GM19328 (cell line): ENCODE measurements around the gene SPTB.

Experiments
- ATAC-seq: cut with Tn5 transposase; IDR thresholded peaks from one replicate; pipeline ENCODE4 v1.9.1; 2021; ENCODE audit warnings: mild to moderate bottlenecking, moderate library complexity; ENCODE audit not compliant: unreplicated experiment

The SPTB gene

DNA sequence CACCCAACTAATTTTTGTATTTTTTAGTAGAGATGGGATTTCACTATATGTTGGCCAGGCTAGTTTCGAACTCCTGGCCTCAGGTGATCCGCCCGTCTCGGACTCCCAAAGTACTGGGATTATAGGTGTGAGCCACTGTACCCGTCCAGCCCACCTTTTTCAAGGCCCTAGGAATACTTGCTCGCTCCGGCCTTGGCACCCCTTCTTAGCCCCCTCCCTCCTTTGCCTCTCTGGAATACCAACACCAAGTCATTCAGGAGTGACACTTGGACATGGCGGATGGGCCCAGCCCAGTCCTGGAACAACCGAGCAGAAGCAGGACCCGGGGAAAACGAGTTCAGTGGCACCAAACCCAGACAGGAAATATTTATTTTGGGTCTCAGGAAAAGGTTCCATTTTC is 146.4 kb downstream of the SPTB start:
- no peak for ATAC-seq

DNA sequence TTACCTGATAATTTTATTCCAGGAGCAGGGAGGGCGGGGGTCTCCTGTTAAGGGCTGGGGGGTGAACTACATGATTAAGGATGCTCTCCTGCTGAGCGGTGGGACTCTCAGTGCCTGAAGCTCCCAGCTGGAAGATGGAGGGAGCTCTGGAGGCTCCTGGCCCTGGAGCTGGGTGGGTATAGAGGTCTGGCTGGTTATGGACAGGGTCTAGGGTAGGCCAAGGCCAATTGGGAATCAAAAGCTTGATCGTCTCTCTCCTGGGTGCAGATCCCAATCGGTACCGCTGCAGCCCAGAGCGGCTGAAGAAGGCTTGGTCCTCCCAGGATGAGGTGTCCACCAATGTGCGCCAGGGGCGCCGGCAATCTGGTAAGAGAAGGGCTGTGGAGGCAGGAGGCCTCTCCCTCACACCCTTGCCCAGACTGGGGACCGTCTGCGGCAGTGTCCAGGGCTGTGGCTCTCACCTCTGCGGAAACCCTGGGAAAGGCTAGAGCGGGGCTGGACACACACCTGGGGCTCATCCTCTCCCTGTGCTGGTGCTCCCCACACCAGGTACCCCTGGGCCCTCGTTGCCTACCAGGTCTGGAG is 147.1 kb downstream of the SPTB start:
- ATAC-seq, result no peak

DNA sequence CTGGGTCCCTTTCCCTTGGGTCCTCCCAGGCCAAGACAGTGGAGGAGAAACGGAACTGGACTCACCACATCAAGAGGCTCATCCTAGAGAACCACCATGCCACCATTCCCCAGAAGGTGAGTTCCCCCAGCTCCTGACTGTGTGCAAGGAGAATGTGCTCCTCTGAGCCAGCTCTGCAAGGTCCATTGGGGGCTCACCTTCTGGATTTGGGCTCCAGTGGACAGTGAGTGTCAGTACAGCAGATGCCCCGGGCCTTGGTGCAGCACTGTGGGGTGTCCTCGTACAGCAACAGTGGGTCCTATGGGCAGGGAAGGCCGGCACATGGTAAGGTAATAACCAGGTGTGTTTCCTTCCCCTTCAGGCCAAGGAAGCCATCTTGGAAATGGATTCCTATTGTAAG is 147.6 kb downstream of the SPTB start:
- ATAC-seq, result no peak

- no peak for ATAC-seq
Measured at GRCh38 chr14:64731141-64731581, 148.5 kb downstream of the SPTB start.

DNA sequence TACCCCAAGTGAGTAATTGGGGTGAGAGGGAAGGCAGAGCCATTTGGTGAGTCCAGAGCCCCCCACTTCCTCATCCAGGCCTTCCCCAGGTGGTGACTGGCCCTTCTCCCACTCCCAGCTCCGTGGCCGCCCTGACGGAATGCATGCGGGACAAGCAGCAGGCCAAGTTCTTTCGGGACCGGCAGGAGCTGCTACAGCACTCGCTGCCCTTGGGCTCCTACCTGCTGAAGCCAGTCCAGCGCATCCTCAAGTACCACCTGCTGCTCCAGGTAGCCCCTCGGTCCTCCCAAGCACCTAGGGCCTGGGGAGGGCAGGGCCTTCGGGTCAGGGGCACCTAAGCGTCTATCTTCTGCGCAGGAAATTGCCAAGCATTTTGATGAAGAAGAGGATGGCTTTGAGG is 149.0 kb downstream of the SPTB start:
- no peak for ATAC-seq

- ATAC-seq, result no peak
Measured at GRCh38 chr14:64730061-64730440, 149.7 kb downstream of the SPTB start.

DNA sequence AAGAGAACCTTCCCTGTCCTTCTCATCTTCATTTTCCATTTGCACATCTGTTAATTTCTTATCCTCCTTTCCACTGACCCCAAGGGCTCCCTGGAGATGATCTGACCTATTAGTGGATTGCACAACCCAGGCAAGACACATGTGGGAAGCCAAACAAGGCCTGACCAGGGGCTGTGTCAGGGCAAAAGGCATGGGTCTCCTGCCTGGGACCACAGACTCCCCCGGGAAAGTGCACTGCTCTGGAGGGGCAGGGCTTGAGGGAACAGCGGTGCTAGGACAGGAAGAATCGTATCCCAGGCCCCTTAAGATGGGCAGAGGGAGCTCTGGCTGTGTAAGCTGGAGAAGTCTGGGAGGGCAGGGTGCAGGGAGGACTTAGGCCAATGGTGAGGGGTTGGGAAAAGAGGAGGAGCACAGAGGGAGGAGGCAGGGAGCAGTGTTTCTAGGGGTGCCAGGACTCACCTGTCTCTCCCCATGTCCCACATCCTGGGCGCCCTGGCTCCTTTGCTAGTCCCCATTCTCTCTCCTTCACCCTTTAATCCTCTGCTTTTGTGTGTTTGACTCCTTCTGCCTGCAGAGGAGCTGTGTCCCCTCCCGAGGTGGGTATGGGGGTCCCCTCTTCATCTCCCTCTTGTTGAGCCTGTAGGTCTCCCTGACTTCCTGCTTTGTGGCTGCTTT is 150.2 kb downstream of the SPTB start:
- no peak for ATAC-seq

GRCh38 chr14:64728856-64729255 is 150.9 kb downstream of the SPTB start:
- ATAC-seq, result no peak

DNA sequence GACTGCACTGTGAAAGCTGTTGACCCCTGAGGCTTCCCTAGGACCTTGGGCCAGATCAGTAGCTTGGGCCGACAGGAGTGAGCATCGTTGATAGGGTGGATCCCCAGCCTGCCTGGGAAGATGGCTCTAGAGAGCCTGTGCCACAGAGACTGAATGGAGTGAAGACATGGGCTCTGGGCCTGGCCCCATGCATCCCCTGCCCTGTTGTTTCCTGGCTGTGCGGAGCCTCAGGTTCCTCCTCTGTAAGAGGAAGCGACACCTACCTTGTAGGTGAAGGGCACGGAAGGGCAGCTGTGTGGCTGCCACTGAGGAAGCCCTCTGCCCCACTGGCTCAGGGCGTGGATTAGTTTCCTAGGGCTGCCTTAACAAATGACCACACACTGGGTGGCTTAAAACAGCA is 151.6 kb downstream of the SPTB start:
- ATAC-seq, result no peak

- no peak for ATAC-seq
Measured at GRCh38 chr14:64727551-64728071, 152.1 kb downstream of the SPTB start.

DNA sequence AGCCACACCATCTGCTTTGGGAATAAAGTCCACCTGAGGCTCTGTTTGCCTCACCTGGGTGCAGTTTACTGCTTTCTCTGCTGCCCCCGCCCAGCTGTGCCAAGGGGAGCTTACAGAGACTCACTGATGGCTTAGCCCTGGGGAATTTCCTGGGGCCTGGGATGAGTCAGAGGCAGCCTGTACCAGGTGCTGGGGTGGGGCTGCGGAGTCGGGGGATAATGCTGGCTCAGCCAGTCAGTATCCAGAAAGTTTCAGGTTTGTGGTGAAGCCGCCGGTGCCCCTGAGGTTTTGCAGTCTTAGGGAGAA is 153.2 kb downstream of the SPTB start:
- no peak for ATAC-seq

DNA sequence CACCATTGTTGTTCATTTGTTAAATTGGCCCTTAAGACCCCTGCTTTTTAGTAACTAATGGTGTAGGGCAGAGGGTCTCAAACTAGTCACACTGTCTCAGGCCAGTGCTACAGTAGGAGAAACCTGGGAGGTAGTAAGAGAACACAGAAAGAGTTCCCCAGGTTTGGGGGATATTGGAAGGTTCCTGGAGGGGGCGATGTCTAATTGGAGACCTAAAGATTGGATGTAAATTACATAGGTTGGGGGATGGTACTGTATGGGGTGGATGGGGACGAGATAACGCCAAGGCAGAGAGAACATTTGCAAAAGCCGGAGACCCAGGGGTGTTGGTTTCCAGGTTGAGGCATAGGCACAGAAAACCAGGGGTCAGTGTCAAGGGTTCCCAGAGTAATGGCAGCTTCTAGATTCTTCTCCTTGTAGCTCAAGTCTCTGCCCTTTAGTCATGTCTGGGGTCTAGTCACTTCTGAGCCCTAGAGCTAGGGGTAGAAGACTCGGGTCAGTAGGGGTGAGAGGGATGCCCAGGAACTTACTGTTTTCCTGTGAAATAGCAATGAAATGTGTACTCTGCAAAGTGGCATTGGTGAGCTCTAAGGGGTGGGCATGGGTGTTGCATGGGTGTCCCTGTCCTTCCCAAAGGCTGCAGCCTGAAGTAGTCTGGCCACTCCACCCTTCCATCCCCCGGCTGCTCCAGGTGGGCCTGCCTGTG is 153.7 kb downstream of the SPTB start:
- ATAC-seq, result no peak

DNA sequence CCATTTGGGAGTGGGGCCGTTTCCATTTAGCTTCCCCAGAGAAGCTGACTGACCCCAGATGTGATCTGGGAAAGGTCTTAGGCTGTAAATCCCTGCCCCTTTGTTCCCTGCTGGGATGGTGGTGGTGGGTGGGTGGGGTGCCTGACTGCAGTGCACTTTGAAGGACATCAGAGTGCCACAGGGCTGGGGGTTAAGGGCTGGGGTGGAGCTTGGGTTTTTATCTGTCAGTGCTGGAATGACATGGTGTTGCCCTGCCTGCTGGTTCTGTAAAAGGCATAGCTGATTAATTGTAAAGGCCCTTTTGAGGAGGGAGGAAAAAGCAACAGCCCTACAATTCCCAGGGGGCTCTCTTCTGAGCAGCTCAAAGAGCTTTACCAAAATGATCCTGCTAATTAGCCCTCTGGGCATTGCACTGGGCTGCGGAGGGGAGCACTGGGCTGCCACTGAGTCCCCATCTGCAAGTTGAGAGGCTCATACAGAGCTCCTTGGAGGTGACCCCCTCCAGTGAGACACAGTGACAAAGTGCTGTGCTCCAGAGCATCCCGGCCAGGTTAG is 154.4 kb downstream of the SPTB start:
- ATAC-seq, result no peak

GRCh38 chr14:64724578-64724930 is 155.2 kb downstream of the SPTB start:
- no peak for ATAC-seq

DNA sequence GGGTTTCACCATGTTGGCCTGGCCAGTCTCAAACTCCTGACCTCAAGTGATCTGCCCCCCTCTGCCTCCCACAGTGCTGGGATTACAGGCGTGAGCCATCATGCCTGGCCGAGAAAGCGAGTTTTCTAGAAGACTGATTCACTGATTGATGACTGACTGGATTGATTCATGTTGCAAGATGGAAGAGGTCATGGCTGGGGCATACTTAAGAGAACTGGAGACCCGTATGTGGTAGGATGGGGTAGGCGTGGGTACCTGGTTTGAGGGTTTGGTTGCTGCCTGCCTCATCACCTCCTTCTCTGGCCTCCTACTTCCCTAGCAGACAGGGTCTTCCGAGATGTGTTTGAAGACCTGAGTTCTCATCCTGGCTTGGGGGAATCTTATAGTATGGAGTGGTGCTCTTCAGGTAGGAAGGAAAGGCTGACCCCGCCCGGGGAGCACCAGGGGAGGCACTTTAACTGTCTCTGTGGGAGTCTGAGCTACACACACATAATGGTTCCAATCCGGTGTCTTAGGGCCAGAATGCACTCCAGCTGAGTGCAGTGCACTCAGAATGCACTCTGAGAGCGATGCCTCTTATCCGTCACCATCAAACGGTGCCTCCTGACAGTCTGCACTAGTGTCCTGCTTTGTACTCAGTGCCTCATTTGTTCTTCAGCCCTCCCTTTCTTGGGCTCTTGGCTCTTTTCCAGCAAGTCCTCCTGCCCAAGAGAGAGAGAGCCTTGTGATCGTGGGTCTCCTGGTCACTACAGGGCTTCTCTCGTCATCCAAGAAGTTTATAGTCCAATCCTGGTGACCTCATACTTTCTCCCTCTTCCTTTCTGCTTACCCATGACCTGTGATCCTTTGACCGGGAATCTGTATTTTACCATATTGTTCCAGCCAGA is 155.8 kb downstream of the SPTB start:
- ATAC-seq, result no peak

GRCh38 chr14:64722842-64723447 is 156.8 kb downstream of the SPTB start:
- no peak for ATAC-seq

DNA sequence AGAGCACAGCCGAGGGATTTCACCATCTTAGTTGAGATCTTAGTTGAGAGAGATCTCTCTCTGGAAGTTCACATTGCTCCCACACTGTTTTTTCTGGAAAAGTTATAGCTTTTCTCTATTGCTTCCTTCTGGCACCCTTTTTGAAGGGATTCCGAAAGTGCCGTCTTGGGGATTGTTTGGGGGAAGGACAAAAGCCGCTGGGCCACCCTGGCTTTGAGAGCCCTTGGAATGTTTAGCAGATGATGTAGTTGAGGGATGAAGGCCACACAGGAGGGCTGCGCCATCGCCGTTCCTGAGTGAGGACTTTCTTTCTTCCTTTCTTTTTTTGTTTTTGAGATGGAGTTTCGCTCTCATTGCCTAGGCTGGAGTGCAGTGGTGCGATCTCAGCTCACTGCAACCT is 157.8 kb downstream of the SPTB start:
- no peak for ATAC-seq

GRCh38 chr14:64721391-64721791 is 158.3 kb downstream of the SPTB start:
- no peak for ATAC-seq

GRCh38 chr14:64720131-64720576 is 159.6 kb downstream of the SPTB start:
- no peak for ATAC-seq

DNA sequence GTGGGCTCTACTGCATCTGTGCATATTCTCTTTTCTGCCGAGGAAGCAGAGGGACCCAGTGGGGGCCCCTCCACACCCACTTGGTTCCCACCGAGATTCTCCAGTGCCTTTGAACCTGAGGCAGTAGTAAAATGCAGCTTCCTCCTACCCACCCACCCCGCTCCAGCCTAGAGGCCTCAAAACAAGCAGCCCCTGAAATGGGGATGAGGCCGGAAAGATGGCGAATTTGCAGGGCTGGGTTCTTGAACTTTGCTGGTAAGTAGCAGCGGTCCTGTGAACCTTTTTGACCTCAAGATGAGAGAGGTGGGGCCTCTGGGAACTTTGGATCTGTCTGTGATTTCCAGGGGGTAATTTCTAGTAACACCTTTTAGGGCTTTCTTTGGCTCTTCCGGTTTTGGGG is 160.1 kb downstream of the SPTB start:
- no peak for ATAC-seq

- ATAC-seq, result no peak
Measured at GRCh38 chr14:64718762-64719161, 160.9 kb downstream of the SPTB start.
